ENCODE data around the gene RASGRP3. TPM values are rescaled to one million over a fixed set of nuclear protein-coding genes. Genes with fewer than 3 reads are reported as not detected.

RASGRP3 gene
- total and polyA plus RNA-seq, 2 of the 13 experiments (the other 11 are each of a cell fraction or from before 2014, with no cell fraction given): 0.01 TPM; not detected in 1

GRCh38 chr2:33492399-33493134, 16.1 kb downstream of the RASGRP3 start:
- H3K9ac ChIP-seq (ENCODE audit: insufficient read depth, low read depth, low read length): no peak overlapping the region
- intact Hi-C loops (cut with micrococcal nuclease; ENCODE audit: unreplicated experiment) (no loop called here), in situ Hi-C loops (cut with HindIII; ENCODE audit: extremely low pct_ligation_motif_present, low pct_unique_long_range_greater_than_20kb) (no loop called here)
- FAIRE-seq: no peak
- no peak; the same call in 2 of the 3 replicates for ATAC-seq
- no peaks in the 10 kb centered on the region for H3K36me3 ChIP-seq (replicated peaks in 1 of 2; ENCODE audit: control insufficient read depth in 1 of 2, insufficient read depth in 2 of 2, low read length in 2 of 2)
- no peak overlapping the region for H3K4me2 ChIP-seq (ENCODE audit: low read depth, low read length)
- H4K20me1 ChIP-seq (ENCODE audit: insufficient read depth, low read length): no peaks in the 10 kb centered on the region
- no peak overlapping the region for H2AFZ ChIP-seq (ENCODE audit: low read length)
- H3K4me3 ChIP-seq (replicated peaks in 1 of 3; ENCODE audit: insufficient read depth in 1 of 3, low read depth in 2 of 3, low read length in 3 of 3): no peak overlapping the region
- no peak overlapping the region for H3K27ac ChIP-seq (ENCODE audit: extremely low read length, insufficient read depth, low read length)
- no peak for DNase-seq (ENCODE audit: low spot score)
- no peaks in the 10 kb centered on the region for H3K79me2 ChIP-seq (ENCODE audit: insufficient read depth, low read length)
- POLR2A ChIA-PET: no interaction called here
- H3K27me3 ChIP-seq (ENCODE audit: control insufficient read depth in 1 of 2, insufficient read depth in 2 of 2, low read length in 2 of 2): 0 out of 5 replicates have a peak, but pooled peaks cover 0 to 5% of the 10 kb centered on the region in 2 experiments
- 15% methylated on average over 5 of the region's 6 CpGs for WGBS (ENCODE audit: low lambda C conversion rate)
- no TSS peak for BruUV-seq (replicated peaks)
- H3K4me1 ChIP-seq (ENCODE audit: insufficient read depth, low read length): no peaks in the 10 kb centered on the region
- TF ChIP-seq ZNF431 (CRISPR knock-in tag; IDR thresholded peaks at IDR 0.05; ENCODE audit: borderline replicate concordance, low read depth): no peak
- TF ChIP-seq ZNF430 (CRISPR knock-in tag; IDR thresholded peaks at IDR 0.05): no peak
- TF ChIP-seq SATB2 (CRISPR knock-in tag; IDR thresholded peaks at IDR 0.05): no peak
- TF ChIP-seq ZNF549 (CRISPR knock-in tag; IDR thresholded peaks at IDR 0.05): no peak
- no peak for TF ChIP-seq HIVEP1 (CRISPR knock-in tag; IDR thresholded peaks at IDR 0.05)
- TF ChIP-seq ZNF414 (CRISPR knock-in tag; IDR thresholded peaks at IDR 0.05): no peak
- TF ChIP-seq MED8 (CRISPR knock-in tag; IDR thresholded peaks at IDR 0.05; ENCODE audit: insufficient replicate concordance): no peak
- TF ChIP-seq ETS1 (CRISPR knock-in tag; IDR thresholded peaks at IDR 0.05): no peak
- TF ChIP-seq NCOA5 (CRISPR knock-in tag; IDR thresholded peaks at IDR 0.05): no peak
- no peak for TF ChIP-seq RBFOX2 (IDR thresholded peaks at IDR 0.05; ENCODE audit: low read depth, low read length)
- TF ChIP-seq ZNF501 (CRISPR knock-in tag; IDR thresholded peaks at IDR 0.05): no peak
- no peak for TF ChIP-seq PATZ1 (CRISPR knock-in tag; IDR thresholded peaks at IDR 0.05)
- no peak for TF ChIP-seq ZFP91 (CRISPR knock-in tag; IDR thresholded peaks at IDR 0.05; ENCODE audit: borderline replicate concordance)
- TF ChIP-seq HDAC6 (IDR thresholded peaks at IDR 0.05; ENCODE audit: low read depth, low read length): no peak
- no peak for TF ChIP-seq MIER2 (CRISPR knock-in tag; IDR thresholded peaks at IDR 0.05)
- H3K9me3 ChIP-seq (ENCODE audit: low read length): peaks cover 3% of the 10 kb centered on the region; the same call in 1 of the 2 replicates
- CTCF ChIA-PET (ENCODE audit: low intra/inter-chr PET ratio, low total read pairs): no interaction called here
